NCI-H2227 treated with DMSO at 0.1 percent for 48 hours (cell line): ENCODE data around the gene IRAG1.
"Not testable (repeated sequence)": the region's sequence is repeated elsewhere in the genome, so short reads cannot be mapped to it uniquely, and the experiment has no call there.

Experiments
- DNase-seq: peaks from one replicate; lab custom pipeline; 2025; lab: John Stamatoyannopoulos, UW

Gene IRAG1

GRCh38 chr11:10708131-10708530 is 14.6 kb upstream of the IRAG1 start:
- no peak for DNase-seq

DNA sequence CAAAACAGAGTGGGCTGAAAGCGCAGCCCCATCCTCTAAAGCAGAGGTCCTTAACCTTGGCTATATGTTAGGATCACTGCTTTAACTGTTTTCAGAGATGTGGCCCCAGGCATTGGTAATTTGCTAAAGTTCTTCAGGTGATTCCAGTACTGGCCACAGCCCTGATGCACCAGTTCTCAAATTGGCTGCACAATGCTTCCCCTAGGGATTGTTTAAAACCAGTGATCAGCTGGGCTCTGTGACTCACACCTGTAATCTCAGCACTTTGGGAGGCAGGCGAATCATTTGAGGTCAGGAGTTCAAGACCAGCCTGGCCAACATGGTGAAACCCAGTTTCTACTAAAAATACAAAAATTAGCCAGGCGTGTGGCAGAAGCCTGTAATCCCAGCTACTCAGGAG is 8.4 kb upstream of the IRAG1 start:
- DNase-seq = no peak

DNA sequence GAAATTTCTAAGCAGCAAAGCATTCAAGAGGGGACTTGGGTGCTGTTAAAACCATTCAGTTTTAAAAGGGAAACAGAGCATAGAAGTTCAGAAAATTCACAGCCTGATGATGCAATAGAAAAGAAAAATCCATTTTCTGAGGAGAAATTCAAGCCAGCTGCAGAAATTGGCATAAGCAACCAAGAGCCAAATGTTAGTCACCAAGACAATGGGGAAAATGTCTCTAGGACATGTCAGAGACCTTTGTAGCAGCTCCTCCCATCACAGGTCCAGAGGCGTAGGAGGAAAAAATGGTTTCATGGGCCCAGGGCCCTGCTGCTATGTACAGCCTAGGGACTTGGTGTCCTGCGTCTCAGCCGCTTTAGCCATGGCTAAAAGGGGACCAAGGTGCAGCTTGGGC is 5.5 kb upstream of the IRAG1 start:
- DNase-seq = no peak

DNA sequence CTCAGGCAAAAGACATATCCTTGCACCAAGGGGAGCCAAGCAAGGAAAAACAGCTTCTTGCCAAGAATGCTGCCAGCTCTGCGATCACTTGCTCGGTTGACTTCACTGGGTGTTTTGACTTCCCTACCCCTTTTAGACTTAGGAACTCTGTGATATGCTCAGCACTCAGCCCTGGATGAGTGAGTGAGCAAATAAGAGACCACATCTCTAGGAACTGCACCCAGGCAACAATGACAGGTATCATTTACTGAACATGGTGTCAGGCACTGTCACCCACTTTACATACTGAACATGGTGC is 3.7 kb upstream of the IRAG1 start:
- no peak for DNase-seq

DNA sequence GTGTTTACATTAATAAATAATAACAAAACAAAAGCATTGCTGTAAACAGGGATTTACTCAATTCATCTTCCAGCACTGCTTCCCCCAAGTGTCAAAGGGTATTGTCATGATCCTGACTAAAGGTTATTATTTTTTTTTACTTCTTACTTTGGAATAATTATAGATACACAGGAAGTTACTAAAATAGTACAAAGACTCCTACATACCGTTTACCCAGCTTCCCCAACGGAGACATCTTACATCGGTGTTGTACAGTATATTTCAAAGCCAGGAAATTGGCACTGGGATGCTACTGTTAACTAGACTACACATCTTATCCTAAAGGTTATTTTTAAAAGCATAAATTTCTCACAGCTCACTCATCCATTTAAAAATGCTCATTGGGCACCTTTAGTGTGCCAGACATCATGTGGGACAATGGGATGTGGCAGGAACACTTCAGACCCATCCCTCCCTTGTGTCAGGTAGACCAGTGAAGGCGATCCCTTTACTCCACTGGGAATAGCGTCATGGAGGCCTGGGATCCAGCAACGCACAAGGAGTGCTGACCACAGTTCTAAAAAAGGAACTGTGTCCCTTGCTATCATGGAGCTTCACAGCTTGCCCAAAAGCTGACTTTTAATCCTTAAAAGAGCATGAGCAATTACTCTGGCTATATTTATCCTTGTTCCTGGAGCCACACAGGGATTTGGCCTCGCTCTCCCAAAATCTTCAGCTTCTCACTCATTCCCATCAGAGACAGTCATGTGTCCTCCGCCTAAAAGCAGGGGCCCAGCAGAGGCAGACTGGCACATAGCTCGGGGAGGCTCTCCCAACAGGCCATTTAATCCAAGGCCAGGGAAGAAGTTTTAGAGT is 3.1 kb upstream of the IRAG1 start:
- DNase-seq = no peak

DNA sequence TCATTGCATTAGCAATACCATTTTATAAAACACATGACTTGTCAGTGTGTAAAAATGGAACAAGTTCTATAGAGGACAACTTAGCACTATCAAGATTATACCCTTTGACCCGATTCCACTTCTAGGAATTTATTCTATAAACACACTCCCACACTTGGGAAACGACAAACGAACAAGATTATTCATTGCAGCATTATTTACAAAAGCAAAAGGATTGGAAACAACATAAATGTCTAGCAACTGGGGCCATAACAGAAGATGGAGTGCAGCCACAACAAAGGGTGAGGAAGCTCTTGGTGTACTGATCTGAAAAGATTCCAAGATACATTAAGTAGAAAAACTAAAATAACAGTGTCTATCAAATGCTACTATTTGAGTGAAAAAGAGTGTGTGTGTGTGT is 2.3 kb upstream of the IRAG1 start:
- no peak for DNase-seq

DNA sequence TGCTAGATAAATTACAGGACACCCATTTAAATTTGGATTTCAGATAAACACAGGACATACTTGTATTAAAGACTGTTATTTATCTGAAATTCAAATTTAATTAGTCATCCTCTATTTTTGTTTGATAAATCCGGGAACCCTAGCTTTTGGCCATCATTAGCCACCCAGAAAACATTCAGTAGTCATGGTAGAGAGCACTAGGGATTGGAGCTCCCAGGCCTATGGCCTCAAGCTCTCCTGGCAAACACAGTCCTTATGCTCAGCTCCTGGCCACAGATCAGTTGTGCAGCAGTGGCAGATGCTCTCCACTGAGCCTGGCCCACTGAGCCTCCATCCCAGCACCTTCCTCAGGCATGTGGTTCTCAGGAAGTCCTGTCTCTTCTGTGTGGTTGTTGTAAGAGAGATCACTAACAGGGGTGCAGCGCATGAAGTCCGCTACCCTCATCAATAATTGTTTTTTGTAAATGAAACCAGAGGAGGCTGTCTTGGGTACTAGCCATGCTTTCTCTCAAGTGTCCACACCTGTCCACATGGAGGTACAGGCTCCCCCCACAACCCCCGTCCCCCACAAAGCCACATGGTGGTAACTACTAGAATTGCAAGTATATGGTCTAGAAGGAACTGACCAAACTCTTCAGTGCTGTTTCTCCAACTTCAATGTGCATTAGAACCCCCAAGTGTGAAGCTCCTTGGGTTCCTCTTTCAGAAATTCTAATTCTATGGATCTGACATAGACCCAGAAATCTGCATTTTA is 1.1 kb upstream of the IRAG1 start:
- no peak for DNase-seq

GRCh38 chr11:10692531-10693115 is 932 bp downstream of the IRAG1 start:
- DNase-seq = no peak

- no peak for DNase-seq
Observed at GRCh38 chr11:10688401-10688800, 5.2 kb downstream of the IRAG1 start.

- DNase-seq = no peak
Observed at GRCh38 chr11:10686311-10686710, 7.2 kb downstream of the IRAG1 start.

DNA sequence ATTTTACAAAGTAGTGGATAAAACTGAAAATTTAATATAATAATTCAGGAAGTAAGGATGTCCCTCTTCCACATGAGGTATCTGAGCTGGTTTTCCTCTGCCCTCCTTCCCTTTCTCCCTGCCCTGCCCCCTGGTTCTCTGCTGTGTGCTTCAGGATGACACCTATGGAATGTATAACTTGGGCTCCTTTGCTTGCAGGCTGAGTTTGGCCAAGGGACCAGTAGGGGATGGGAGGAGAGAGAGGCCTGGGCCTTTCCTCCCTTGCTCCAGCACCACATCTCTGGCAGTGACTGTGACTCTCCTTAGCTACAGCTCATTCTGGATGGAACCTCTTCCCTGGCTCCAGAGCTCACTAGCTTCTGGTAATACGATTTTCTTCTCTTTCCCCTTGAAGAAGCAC is 10.1 kb downstream of the IRAG1 start:
- DNase-seq = no peak

- no peak for DNase-seq
Observed at GRCh38 chr11:10680956-10681487, 12.5 kb downstream of the IRAG1 start.

GRCh38 chr11:10680279-10680678 is 13.3 kb downstream of the IRAG1 start:
- DNase-seq = not testable (repeated sequence)

DNA sequence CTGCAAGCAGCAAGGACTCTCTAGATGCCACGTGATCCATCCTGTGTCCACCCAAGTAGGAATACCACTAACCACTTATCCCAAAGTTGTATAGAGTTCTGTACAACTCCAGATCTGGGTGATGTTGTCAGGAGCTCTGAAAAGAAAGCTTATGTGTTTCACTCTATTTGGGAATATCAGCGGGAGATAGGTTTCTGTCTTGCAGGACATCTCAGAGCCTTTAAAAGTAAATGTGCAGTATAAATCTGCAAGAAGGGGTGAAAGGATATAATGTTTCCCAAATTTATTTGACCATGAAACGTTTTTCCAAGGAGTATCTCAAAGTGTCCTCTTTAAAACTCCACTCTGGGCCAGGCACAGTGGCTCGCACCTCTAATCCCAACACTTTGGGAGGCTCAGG is 13.9 kb downstream of the IRAG1 start:
- no peak for DNase-seq

DNA sequence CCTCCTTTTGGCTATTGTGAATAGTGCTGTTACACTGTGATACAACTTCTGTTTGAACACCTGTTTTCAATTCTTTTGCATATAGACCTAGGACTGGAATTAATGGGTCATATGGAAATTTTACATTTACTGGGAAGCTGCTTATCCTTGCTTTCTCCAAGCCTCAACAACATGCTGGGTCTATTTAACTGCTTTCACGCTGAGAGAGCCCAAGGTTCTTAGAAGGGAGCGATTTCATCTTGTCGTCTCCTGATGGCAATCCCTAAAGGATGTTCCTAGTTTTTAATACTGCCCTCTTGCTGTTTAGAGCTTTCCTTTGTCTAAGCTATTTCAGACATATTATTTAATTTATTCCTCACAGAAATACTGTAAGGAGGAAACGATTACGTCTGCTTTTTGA is 15.5 kb downstream of the IRAG1 start:
- DNase-seq = no peak

- DNase-seq = no peak
Observed at GRCh38 chr11:10676919-10677318, 16.6 kb downstream of the IRAG1 start.

DNA sequence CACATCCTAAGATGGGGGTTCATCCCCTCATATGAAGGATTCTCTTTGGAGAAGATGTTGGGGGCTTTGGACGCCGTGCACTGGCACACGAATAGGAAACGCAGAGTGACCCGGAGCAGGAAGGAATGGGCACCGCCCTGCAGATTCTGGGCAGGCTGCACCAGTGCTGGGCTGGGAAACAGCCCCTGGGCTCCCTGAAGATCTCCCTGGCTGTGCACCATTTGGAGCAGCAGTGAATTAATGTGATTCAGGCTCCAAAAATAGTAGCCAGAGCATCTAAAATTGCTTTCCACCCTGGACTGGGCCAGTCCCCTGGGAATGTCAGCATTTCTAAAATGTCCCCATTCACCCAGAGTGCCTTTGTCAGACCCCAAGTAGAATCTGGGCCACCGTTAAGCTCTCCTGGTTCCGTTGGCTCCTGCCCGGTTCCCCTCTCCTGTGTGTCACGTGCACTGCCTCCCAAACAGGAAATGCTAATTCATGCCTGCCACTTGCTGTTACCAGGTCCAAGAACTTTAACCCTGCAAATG is 18.6 kb downstream of the IRAG1 start:
- no peak for DNase-seq

DNA sequence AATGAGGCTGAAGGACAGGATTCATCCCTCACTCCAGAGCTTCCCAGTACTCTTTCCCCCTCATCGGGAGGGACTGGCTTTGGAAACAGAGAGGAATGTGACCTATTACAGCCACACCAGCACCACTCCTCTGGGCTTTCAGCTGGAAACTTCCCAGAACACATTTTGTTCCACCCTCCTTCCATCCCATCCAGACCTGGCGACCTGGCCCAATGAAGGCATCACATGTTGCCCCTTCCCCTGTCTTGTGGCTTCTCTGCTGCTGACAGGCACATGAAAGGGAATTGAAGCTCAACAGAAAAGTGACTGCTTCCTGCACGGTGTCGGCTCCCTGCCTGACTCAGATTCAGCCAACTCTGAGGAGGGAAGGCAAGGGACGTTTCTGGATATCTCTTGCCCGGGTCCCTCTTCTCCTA is 19.1 kb downstream of the IRAG1 start:
- no peak for DNase-seq

DNA sequence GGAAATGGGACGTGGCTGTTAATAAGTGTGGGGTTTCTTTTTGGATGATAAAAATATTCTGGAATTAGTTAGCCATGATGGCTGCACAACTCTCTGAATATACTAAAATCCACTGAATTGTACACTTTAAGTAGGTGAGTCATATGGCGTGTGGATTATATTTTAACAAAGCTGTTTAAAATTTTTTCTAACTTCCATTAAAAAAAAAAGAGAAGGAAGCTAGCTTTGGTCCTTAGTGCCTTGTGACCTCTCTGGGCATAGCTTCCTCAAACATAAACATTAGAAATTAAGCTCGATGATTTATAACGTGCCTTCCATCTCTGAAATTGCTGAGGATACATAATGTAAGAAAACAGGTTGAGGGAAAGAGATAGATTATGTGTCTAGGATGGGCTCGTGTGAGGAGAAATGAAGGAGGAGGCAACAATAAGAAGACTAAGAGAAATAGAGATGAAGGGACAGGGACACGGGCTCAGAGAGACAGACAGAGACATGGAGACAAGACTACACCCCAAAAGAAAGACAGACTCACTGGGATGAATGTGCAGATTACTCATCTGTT is 20.0 kb downstream of the IRAG1 start:
- no peak for DNase-seq

DNA sequence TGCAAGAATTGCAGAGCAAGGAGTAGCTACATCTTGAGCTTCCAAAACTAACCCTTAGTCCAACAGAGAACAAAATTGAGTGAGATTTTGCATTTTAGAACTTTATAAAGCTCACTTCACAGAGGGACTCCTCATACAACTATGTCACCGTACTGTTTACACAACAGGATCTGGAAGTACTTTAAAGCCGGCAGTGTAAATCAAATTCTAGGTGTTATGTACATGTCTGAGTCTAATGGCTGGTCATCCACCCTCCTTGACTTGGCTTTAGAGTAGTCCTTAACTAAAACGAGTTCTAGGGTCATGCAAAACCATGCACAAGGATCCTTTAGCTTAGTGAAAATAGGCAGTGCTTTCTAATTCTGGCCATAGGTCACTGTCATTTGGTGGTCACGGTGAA is 23.5 kb downstream of the IRAG1 start:
- no peak for DNase-seq

GRCh38 chr11:10669258-10670033 is 24.1 kb downstream of the IRAG1 start:
- peak; percentile 53 for DNase-seq

DNA sequence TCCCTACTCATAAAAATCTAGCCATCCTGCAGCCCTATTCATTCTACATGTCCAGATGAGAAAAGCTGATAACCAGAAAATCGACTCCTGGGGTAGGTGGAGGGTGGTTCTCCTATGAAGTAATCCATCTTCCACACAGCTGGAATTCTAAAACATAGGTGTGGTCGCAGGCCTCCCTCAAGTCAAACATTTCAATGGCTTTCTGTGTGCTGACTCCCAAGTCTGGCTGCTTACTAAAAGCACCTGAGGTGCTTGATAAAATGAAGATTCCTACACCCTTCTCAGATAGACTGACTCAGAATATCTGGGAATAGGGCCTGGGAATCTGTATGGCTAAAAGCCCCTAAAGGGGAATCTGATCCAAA is 26.1 kb downstream of the IRAG1 start:
- no peak for DNase-seq
